T-helper 2 cell treated with Interferon-gamma antibody and Interleukin-4, amounts not matched to agents 100 ng/mL and 5 ng/mL, for 36 hours (primary cell): ENCODE data around the gene VWC2. TPM values are rescaled to one million over a fixed set of nuclear protein-coding genes. Genes with fewer than 3 reads are reported as not detected.

Source experiments
- intact Hi-C: fragments of 100-400 bp; cut with micrococcal nuclease; formaldehyde crosslinking; loops from one replicate; pipeline ENCODE4 v1.15.1; 2023
- total RNA-seq: library from RNA; stranded (reverse); gene quantifications from 2 replicates; pipeline ENCODE4 v1.2.3, GENCODE V29; 2022

VWC2 gene
- total RNA-seq, 1 donor from 2014 or later = not detected

- intact Hi-C loops = no loop called here
Measured at GRCh38 chr7:49931627-49932026, 158.2 kb downstream of the VWC2 start.

- intact Hi-C loops = no loop called here
Measured at GRCh38 chr7:49937608-49938007, 164.2 kb downstream of the VWC2 start.
